ENCODE measurements around the gene OXTR.

The OXTR gene

DNA sequence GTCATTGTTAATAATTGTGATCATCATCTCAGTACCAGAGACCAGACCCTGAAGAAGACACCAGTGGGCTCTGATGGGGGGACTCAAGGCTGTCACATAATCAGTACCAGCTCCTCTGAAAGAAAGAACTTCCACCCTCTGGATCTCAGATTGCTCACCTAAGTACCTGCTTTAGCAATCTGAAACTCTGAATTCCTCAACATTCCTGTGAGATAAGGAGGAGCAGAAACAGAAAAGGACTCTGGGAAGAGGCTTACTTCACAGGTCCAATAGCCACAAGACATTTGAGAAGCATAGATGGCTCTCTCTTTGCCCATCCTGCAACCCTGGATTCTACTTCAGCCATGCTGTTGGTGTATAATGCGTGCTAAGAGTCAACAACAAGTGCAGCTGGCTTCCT is 44.0 kb upstream of the OXTR start:
- no peaks in the 10 kb centered on the region for H3F3A ChIP-seq (ENCODE audit: insufficient read depth, low read length)
- no peak overlapping the region for H3K9ac ChIP-seq (ENCODE audit: low read length)
- no peaks in the 10 kb centered on the region for H3K27me3 ChIP-seq (replicated peaks; ENCODE audit: insufficient read depth, low read length)
- no peak overlapping the region for H3K4me3 ChIP-seq (ENCODE audit: low read length)
- H3K79me2 ChIP-seq (ENCODE audit: low read length) = no peaks in the 10 kb centered on the region
- H4K20me1 ChIP-seq (ENCODE audit: insufficient read depth, low read length) = no peaks in the 10 kb centered on the region
- TF ChIP-seq EZH2phosphoT487 (IDR thresholded peaks at IDR 0.05; ENCODE audit: low read length) (no peak), EZH2 (optimal IDR thresholded peaks at IDR 0.05; ENCODE audit: low read depth, low read length) (no peak)
- TF ChIP-seq, protein P1, sequence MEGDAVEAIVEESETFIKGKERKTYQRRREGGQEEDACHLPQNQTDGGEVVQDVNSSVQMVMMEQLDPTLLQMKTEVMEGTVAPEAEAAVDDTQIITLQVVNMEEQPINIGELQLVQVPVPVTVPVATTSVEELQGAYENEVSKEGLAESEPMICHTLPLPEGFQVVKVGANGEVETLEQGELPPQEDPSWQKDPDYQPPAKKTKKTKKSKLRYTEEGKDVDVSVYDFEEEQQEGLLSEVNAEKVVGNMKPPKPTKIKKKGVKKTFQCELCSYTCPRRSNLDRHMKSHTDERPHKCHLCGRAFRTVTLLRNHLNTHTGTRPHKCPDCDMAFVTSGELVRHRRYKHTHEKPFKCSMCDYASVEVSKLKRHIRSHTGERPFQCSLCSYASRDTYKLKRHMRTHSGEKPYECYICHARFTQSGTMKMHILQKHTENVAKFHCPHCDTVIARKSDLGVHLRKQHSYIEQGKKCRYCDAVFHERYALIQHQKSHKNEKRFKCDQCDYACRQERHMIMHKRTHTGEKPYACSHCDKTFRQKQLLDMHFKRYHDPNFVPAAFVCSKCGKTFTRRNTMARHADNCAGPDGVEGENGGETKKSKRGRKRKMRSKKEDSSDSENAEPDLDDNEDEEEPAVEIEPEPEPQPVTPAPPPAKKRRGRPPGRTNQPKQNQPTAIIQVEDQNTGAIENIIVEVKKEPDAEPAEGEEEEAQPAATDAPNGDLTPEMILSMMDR (IDR thresholded peaks at IDR 0.05; ENCODE audit: low read length) = no peak
- no peak for DNase-seq
- H3K36me3 ChIP-seq (replicated peaks; ENCODE audit: insufficient read depth, low read length) = no peaks in the 10 kb centered on the region
- no peaks in the 10 kb centered on the region for H3K4me1 ChIP-seq (ENCODE audit: low read length)
- no peaks in the 10 kb centered on the region for H3K9me3 ChIP-seq (replicated peaks; ENCODE audit: insufficient read depth, low read length)
- no peaks in the 10 kb centered on the region for H3K9me2 ChIP-seq (replicated peaks; ENCODE audit: insufficient read depth, low read length)
- no peak overlapping the region for H2AFZ ChIP-seq (ENCODE audit: low read length)
- H3K27ac ChIP-seq (ENCODE audit: low read length) = no peak overlapping the region
- no peak overlapping the region for H3K4me2 ChIP-seq (ENCODE audit: low read depth, low read length)

DNA sequence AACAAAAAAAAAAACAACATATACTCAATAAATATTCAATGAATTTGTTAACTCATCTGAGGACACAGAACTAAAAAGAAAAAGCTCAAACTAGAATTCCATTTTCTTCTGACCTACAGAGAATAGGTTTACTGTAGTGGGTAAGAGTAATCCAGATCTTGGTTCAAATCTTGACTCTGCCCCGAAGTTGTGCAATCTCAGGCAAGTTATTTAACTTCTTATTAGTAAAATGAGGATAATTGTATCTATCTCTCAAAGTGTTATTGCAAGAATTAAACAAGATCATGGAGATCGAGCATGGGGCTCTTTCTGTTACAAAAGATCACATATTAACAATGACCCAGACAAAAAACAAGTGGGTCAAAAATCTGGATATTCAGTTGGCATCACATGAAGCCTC is 41.1 kb upstream of the OXTR start:
- no peak overlapping the region for H3K4me3 ChIP-seq (ENCODE audit: low read length)
- no peak overlapping the region for H3K4me2 ChIP-seq (ENCODE audit: low read depth, low read length)
- H4K20me1 ChIP-seq (ENCODE audit: insufficient read depth, low read length) = no peaks in the 10 kb centered on the region
- H2AFZ ChIP-seq (ENCODE audit: low read length) = no peak overlapping the region
- no peaks in the 10 kb centered on the region for H3K79me2 ChIP-seq (ENCODE audit: low read length)
- TF ChIP-seq EZH2 (optimal IDR thresholded peaks at IDR 0.05; ENCODE audit: low read depth, low read length) (no peak), EZH2phosphoT487 (IDR thresholded peaks at IDR 0.05; ENCODE audit: low read length) (no peak)
- TF ChIP-seq, protein P1 (IDR thresholded peaks at IDR 0.05; ENCODE audit: low read length) = no peak
- H3K4me1 ChIP-seq (ENCODE audit: low read length) = no peaks in the 10 kb centered on the region
- no peaks in the 10 kb centered on the region for H3K9me2 ChIP-seq (replicated peaks; ENCODE audit: insufficient read depth, low read length)
- H3K27ac ChIP-seq (ENCODE audit: low read length) = no peak overlapping the region
- no peaks in the 10 kb centered on the region for H3K27me3 ChIP-seq (replicated peaks; ENCODE audit: insufficient read depth, low read length)
- no peak for DNase-seq
- no peak overlapping the region for H3K9ac ChIP-seq (ENCODE audit: low read length)
- H3K9me3 ChIP-seq (replicated peaks; ENCODE audit: insufficient read depth, low read length) = no peaks in the 10 kb centered on the region
- no peaks in the 10 kb centered on the region for H3K36me3 ChIP-seq (replicated peaks; ENCODE audit: insufficient read depth, low read length)
- H3F3A ChIP-seq (ENCODE audit: insufficient read depth, low read length) = no peaks in the 10 kb centered on the region

GRCh38 chr3:8805774-8806173 is 36.4 kb upstream of the OXTR start:
- H3K4me3 ChIP-seq (ENCODE audit: low read length) = no peak overlapping the region
- no peaks in the 10 kb centered on the region for H3K36me3 ChIP-seq (replicated peaks; ENCODE audit: insufficient read depth, low read length)
- DNase-seq = no peak
- H3K9me3 ChIP-seq (replicated peaks; ENCODE audit: insufficient read depth, low read length) = no peaks in the 10 kb centered on the region
- H3F3A ChIP-seq (ENCODE audit: insufficient read depth, low read length) = no peaks in the 10 kb centered on the region
- no peaks in the 10 kb centered on the region for H4K20me1 ChIP-seq (ENCODE audit: insufficient read depth, low read length)
- H3K27me3 ChIP-seq (replicated peaks; ENCODE audit: insufficient read depth, low read length) = no peaks in the 10 kb centered on the region
- H3K9me2 ChIP-seq (replicated peaks; ENCODE audit: insufficient read depth, low read length) = no peaks in the 10 kb centered on the region
- TF ChIP-seq, protein P1 (IDR thresholded peaks at IDR 0.05; ENCODE audit: low read length) = no peak
- TF ChIP-seq EZH2phosphoT487 (IDR thresholded peaks at IDR 0.05; ENCODE audit: low read length) (no peak), EZH2 (optimal IDR thresholded peaks at IDR 0.05; ENCODE audit: low read depth, low read length) (no peak)
- H3K9ac ChIP-seq (ENCODE audit: low read length) = no peak overlapping the region
- no peaks in the 10 kb centered on the region for H3K4me1 ChIP-seq (ENCODE audit: low read length)
- H2AFZ ChIP-seq (ENCODE audit: low read length) = no peak overlapping the region
- no peak overlapping the region for H3K4me2 ChIP-seq (ENCODE audit: low read depth, low read length)
- no peak overlapping the region for H3K27ac ChIP-seq (ENCODE audit: low read length)
- H3K79me2 ChIP-seq (ENCODE audit: low read length) = no peaks in the 10 kb centered on the region
